ENCODE data around the gene KLHL2. TPM values are rescaled to one million over a fixed set of nuclear protein-coding genes. Genes with fewer than 3 reads are reported as not detected.

Gene KLHL2
- total RNA-seq, 5 donors from 2014 or later (not counting 1 experiment from before 2014, with no cell fraction given): 18.9 to 24.6 (median 21.1) TPM

- Histone ChIP-seq H3K4me1 (ENCODE audit: control insufficient read depth in 1 of 2, extremely low read depth in 1 of 2, insufficient read depth in 2 of 2, low read length in 2 of 2) (no peaks in the 10 kb centered on the region), H3K27ac (ENCODE audit: low read length) (no peak overlapping the region), H3K9me3 (no peaks in the 10 kb centered on the region), H3K4me3 (ENCODE audit: control insufficient read depth in 1 of 2, extremely low read depth in 1 of 2, low read length in 1 of 2) (no peak overlapping the region), H3K36me3 (ENCODE audit: control insufficient read depth in 2 of 2, extremely low read depth in 1 of 2, insufficient read depth in 1 of 2, low read length in 1 of 2) (no peaks in the 10 kb centered on the region), H3K27me3 (replicated peaks in 1 of 2; ENCODE audit: control insufficient read depth in 2 of 2, extremely low read depth in 1 of 2, insufficient read depth in 2 of 2, low read length in 1 of 2) (peaks cover 0 to 3% of the 10 kb centered on the region in 2 experiments)
- DNase-seq (no peak), ATAC-seq (replicated peaks in 1 of 4) (no peak)
- H3K27ac Mint-ChIP-seq: no peak overlapping the region
- H3K27me3 Mint-ChIP-seq: peaks cover 21 to 24% of the 10 kb centered on the region in 2 donors
- ChIA-PET CTCF (no interaction called here), POLR2A (interaction anchor here in 1 of 2 donors (0.5 kb wide), 1 partner anchor 231 kb away, joined by 5 read pairs; no protein-coding TSS in a partner anchor)
- H3K9me3 Mint-ChIP-seq: no peaks in the 10 kb centered on the region
- H3K36me3 Mint-ChIP-seq: no peaks in the 10 kb centered on the region
- WGBS (ENCODE audit: insufficient coverage): 83% methylated on average over 2 of the region's 2 CpGs
- no peak overlapping the region for H3K4me3 Mint-ChIP-seq
- H3K4me1 Mint-ChIP-seq: no peaks in the 10 kb centered on the region
Observed at GRCh38 chr4:165364452-165365080, 157.2 kb downstream of the KLHL2 start.

- no peak for ATAC-seq (replicated peaks in 1 of 4)
- H3K27me3 Mint-ChIP-seq: peaks cover 4 to 5% of the 10 kb centered on the region in 2 donors
- no peaks in the 10 kb centered on the region for H3K9me3 Mint-ChIP-seq
- H3K4me3 Mint-ChIP-seq: no peak overlapping the region
- WGBS (ENCODE audit: insufficient coverage): 100% methylated on average over 2 of the region's 4 CpGs
- no peak overlapping the region for H3K4me3 ChIP-seq (ENCODE audit: control insufficient read depth in 1 of 2, extremely low read depth in 1 of 2, low read length in 1 of 2)
- POLR2A ChIA-PET: no interaction called here
- no peaks in the 10 kb centered on the region for H3K9me3 ChIP-seq
- no peak overlapping the region for H3K27ac ChIP-seq (ENCODE audit: low read length)
- no peaks in the 10 kb centered on the region for H3K36me3 ChIP-seq (ENCODE audit: control insufficient read depth in 2 of 2, extremely low read depth in 1 of 2, insufficient read depth in 1 of 2, low read length in 1 of 2)
- H3K4me1 ChIP-seq (ENCODE audit: control insufficient read depth in 1 of 2, extremely low read depth in 1 of 2, insufficient read depth in 2 of 2, low read length in 2 of 2): no peaks in the 10 kb centered on the region
- no peak overlapping the region for H3K27ac Mint-ChIP-seq
- H3K4me1 Mint-ChIP-seq: no peaks in the 10 kb centered on the region
- no peaks in the 10 kb centered on the region for H3K36me3 Mint-ChIP-seq
- no peaks in the 10 kb centered on the region for H3K27me3 ChIP-seq (replicated peaks in 1 of 2; ENCODE audit: control insufficient read depth in 2 of 2, extremely low read depth in 1 of 2, insufficient read depth in 2 of 2, low read length in 1 of 2)
- DNase-seq: no peak
- CTCF ChIA-PET: no interaction called here
Observed at GRCh38 chr4:165367040-165367439, 159.7 kb downstream of the KLHL2 start.

DNA sequence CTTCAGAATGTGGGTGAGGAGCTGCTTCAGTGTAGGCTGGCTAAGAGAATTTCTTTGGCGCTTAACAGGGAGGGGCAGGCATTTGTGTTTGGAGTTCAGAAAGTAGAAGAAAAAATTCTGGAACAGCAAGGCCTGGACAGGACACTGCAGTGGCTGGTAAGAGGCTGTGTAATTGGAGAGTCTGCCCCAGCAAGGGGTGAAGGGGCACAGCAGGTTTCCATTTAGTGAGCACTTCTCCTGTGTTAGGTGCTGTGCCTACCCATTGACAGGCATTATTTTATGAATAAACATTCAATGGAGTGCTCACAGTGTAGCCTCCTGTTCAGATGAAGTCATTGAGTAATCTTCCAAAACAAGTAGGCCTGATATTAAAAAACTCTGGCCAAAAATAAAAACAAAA is 160.8 kb downstream of the KLHL2 start:
- Histone ChIP-seq H3K4me3 (ENCODE audit: control insufficient read depth in 1 of 2, extremely low read depth in 1 of 2, low read length in 1 of 2) (no peak overlapping the region), H3K27ac (ENCODE audit: low read length) (no peak overlapping the region), H3K4me1 (ENCODE audit: control insufficient read depth in 1 of 2, extremely low read depth in 1 of 2, insufficient read depth in 2 of 2, low read length in 2 of 2) (no peaks in the 10 kb centered on the region), H3K27me3 (replicated peaks in 1 of 2; ENCODE audit: control insufficient read depth in 2 of 2, extremely low read depth in 1 of 2, insufficient read depth in 2 of 2, low read length in 1 of 2) (no peaks in the 10 kb centered on the region), H3K36me3 (ENCODE audit: control insufficient read depth in 2 of 2, extremely low read depth in 1 of 2, insufficient read depth in 1 of 2, low read length in 1 of 2) (no peaks in the 10 kb centered on the region), H3K9me3 (no peaks in the 10 kb centered on the region)
- WGBS (ENCODE audit: insufficient coverage): 89% methylated on average over 1 of the region's 1 CpG
- H3K4me3 Mint-ChIP-seq: no peak overlapping the region
- DNase-seq (no peak), ATAC-seq (replicated peaks in 1 of 4) (no peak)
- no peaks in the 10 kb centered on the region for H3K36me3 Mint-ChIP-seq
- H3K27me3 Mint-ChIP-seq: peaks cover 1% of the 10 kb centered on the region in 2 donors
- ChIA-PET POLR2A (no interaction called here), CTCF (no interaction called here)
- H3K9me3 Mint-ChIP-seq: no peaks in the 10 kb centered on the region
- H3K27ac Mint-ChIP-seq: no peak overlapping the region
- no peaks in the 10 kb centered on the region for H3K4me1 Mint-ChIP-seq

GRCh38 chr4:165368567-165368966 is 161.2 kb downstream of the KLHL2 start:
- Histone ChIP-seq H3K4me1 (ENCODE audit: control insufficient read depth in 1 of 2, extremely low read depth in 1 of 2, insufficient read depth in 2 of 2, low read length in 2 of 2) (no peaks in the 10 kb centered on the region), H3K9me3 (no peaks in the 10 kb centered on the region), H3K27me3 (replicated peaks in 1 of 2; ENCODE audit: control insufficient read depth in 2 of 2, extremely low read depth in 1 of 2, insufficient read depth in 2 of 2, low read length in 1 of 2) (no peaks in the 10 kb centered on the region), H3K36me3 (ENCODE audit: control insufficient read depth in 2 of 2, extremely low read depth in 1 of 2, insufficient read depth in 1 of 2, low read length in 1 of 2) (no peaks in the 10 kb centered on the region), H3K4me3 (ENCODE audit: control insufficient read depth in 1 of 2, extremely low read depth in 1 of 2, low read length in 1 of 2) (no peak overlapping the region), H3K27ac (ENCODE audit: low read length) (no peak overlapping the region)
- Mint-ChIP-seq H3K27ac (no peak overlapping the region), H3K4me3 (no peak overlapping the region), H3K9me3 (no peaks in the 10 kb centered on the region), H3K27me3 (no peaks in the 10 kb centered on the region), H3K36me3 (no peaks in the 10 kb centered on the region), H3K4me1 (no peaks in the 10 kb centered on the region)
- CTCF ChIA-PET: no interaction called here
- POLR2A ChIA-PET: no interaction called here
- ATAC-seq (replicated peaks in 1 of 4) (no peak), DNase-seq (no peak)
- WGBS (ENCODE audit: insufficient coverage): 100% methylated on average over 1 of the region's 1 CpG

GRCh38 chr4:165369522-165369921 is 162.2 kb downstream of the KLHL2 start:
- CTCF ChIA-PET: no interaction called here
- Histone ChIP-seq H3K4me3 (ENCODE audit: control insufficient read depth in 1 of 2, extremely low read depth in 1 of 2, low read length in 1 of 2) (no peak overlapping the region), H3K4me1 (ENCODE audit: control insufficient read depth in 1 of 2, extremely low read depth in 1 of 2, insufficient read depth in 2 of 2, low read length in 2 of 2) (no peaks in the 10 kb centered on the region), H3K9me3 (no peaks in the 10 kb centered on the region), H3K36me3 (ENCODE audit: control insufficient read depth in 2 of 2, extremely low read depth in 1 of 2, insufficient read depth in 1 of 2, low read length in 1 of 2) (no peaks in the 10 kb centered on the region), H3K27ac (ENCODE audit: low read length) (no peak overlapping the region), H3K27me3 (replicated peaks in 1 of 2; ENCODE audit: control insufficient read depth in 2 of 2, extremely low read depth in 1 of 2, insufficient read depth in 2 of 2, low read length in 1 of 2) (no peaks in the 10 kb centered on the region)
- Mint-ChIP-seq H3K9me3 (no peaks in the 10 kb centered on the region), H3K4me1 (no peaks in the 10 kb centered on the region), H3K27me3 (peaks cover 0 to 4% of the 10 kb centered on the region in 2 donors), H3K4me3 (no peak overlapping the region), H3K36me3 (no peaks in the 10 kb centered on the region), H3K27ac (no peak overlapping the region)
- POLR2A ChIA-PET: interaction anchor here in 1 of 2 donors (0.7 kb wide), 1 partner anchor 23 kb away, joined by 3 read pairs; no protein-coding TSS in a partner anchor
- WGBS (ENCODE audit: insufficient coverage): 90% methylated on average over 2 of the region's 5 CpGs
- ATAC-seq (replicated peaks in 1 of 4) (no peak), DNase-seq (no peak)

- Mint-ChIP-seq H3K9me3 (no peaks in the 10 kb centered on the region), H3K36me3 (no peaks in the 10 kb centered on the region), H3K27me3 (peaks cover 4 to 12% of the 10 kb centered on the region in 2 donors), H3K4me3 (no peak overlapping the region), H3K27ac (no peak overlapping the region), H3K4me1 (peaks cover 0 to 5% (median 2%) of the 10 kb centered on the region in 3 donors)
- ChIA-PET CTCF (no interaction called here), POLR2A (no interaction called here)
- no peak overlapping the region for H3K4me3 ChIP-seq (ENCODE audit: control insufficient read depth in 1 of 2, extremely low read depth in 1 of 2, low read length in 1 of 2)
- no peaks in the 10 kb centered on the region for H3K4me1 ChIP-seq (ENCODE audit: control insufficient read depth in 1 of 2, extremely low read depth in 1 of 2, insufficient read depth in 2 of 2, low read length in 2 of 2)
- H3K9me3 ChIP-seq: no peaks in the 10 kb centered on the region
- no peaks in the 10 kb centered on the region for H3K36me3 ChIP-seq (ENCODE audit: control insufficient read depth in 2 of 2, extremely low read depth in 1 of 2, insufficient read depth in 1 of 2, low read length in 1 of 2)
- H3K27ac ChIP-seq (ENCODE audit: low read length): no peak overlapping the region
- ATAC-seq (replicated peaks in 1 of 4): no peak
- peaks cover 0 to under 1% of the 10 kb centered on the region in 2 experiments for H3K27me3 ChIP-seq (replicated peaks in 1 of 2; ENCODE audit: control insufficient read depth in 2 of 2, extremely low read depth in 1 of 2, insufficient read depth in 2 of 2, low read length in 1 of 2)
- no CpG with 5 or more reads among the region's 1 CpG for whole genome bisulfite sequencing (ENCODE audit: insufficient coverage)
- no peak for DNase-seq
Observed at GRCh38 chr4:165370530-165370929, 163.2 kb downstream of the KLHL2 start.

Data from T-cell (primary cell).